ENCODE results near the gene ITPA. TPM values are rescaled to one million over a fixed set of nuclear protein-coding genes. Genes with fewer than 3 reads are reported as not detected.

ITPA gene
- total RNA-seq, 4 donors from 2014 or later, result 58.3 to 81.3 (median 68.2) TPM

GRCh38 chr20:3245156-3245555 lies 35.9 kb downstream of the ITPA start:
- no peaks in the 10 kb centered on the region for H3K27me3 ChIP-seq
- 62 to 80% methylated on average over 2 of the region's 2 CpGs for WGBS, 2 donors

GRCh38 chr20:3245711-3246110 lies 36.4 kb downstream of the ITPA start:
- TF ChIP-seq CTCF (IDR thresholded peaks at IDR 0.05) (no peak), POLR2A (IDR thresholded peaks at IDR 0.05) (no peak)
- Histone ChIP-seq H3K27ac (peak overlapping the region; percentile 12 to 80 (median 68)), H3K36me3 (no peaks in the 10 kb centered on the region), H3K27me3 (no peaks in the 10 kb centered on the region), H3K4me3 (replicated peaks in 1 of 3) (no peak overlapping the region), H3K4me1 (peaks cover 22 to 24% of the 10 kb centered on the region in 2 donors), H3K9me3 (no peaks in the 10 kb centered on the region)
- intact Hi-C loops (cut with DNase I), result no loop called here
- 69% methylated on average over 4 of the region's 4 CpGs for WGBS, 2 donors
- no peak for DNase-seq

More at GRCh38 chr20:3245156-3245555, 35.9 kb downstream of the ITPA start:
- no peak for DNase-seq
- no peaks in the 10 kb centered on the region for H3K9me3 ChIP-seq
- H3K27ac ChIP-seq, result peak overlapping the region; percentile 12 to 80 (median 68)
- no peak for TF ChIP-seq CTCF (IDR thresholded peaks at IDR 0.05)
- no peak overlapping the region for H3K4me3 ChIP-seq (replicated peaks in 1 of 3)
- peaks cover 24 to 30% of the 10 kb centered on the region in 2 donors for H3K4me1 ChIP-seq
- intact Hi-C loops (cut with DNase I), result no loop called here
- H3K36me3 ChIP-seq, result no peaks in the 10 kb centered on the region

GRCh38 chr20:3246682-3247081 lies 37.4 kb downstream of the ITPA start:
- TF ChIP-seq POLR2A (IDR thresholded peaks at IDR 0.05) (no peak), CTCF (IDR thresholded peaks at IDR 0.05) (no peak)
- 87 to 89% methylated on average over 1 of the region's 1 CpG for WGBS, 2 donors
- H3K4me1 ChIP-seq, result peaks cover 17 to 22% of the 10 kb centered on the region in 2 donors

GRCh38 chr20:3247638-3248037 lies 38.3 kb downstream of the ITPA start:
- no peak for TF ChIP-seq POLR2A (IDR thresholded peaks at IDR 0.05)
- TF ChIP-seq CTCF (IDR thresholded peaks at IDR 0.05), result no peak
- Histone ChIP-seq H3K27me3 (no peaks in the 10 kb centered on the region), H3K4me3 (replicated peaks in 1 of 3) (no peak overlapping the region), H3K4me1 (peaks cover 17 to 22% of the 10 kb centered on the region in 2 donors), H3K27ac (no peak overlapping the region), H3K36me3 (peaks cover 0 to 9% of the 10 kb centered on the region in 2 donors), H3K9me3 (no peaks in the 10 kb centered on the region)
- intact Hi-C loops (cut with DNase I), result no loop called here
- 64 to 73% methylated on average over 4 of the region's 4 CpGs for WGBS, 2 donors
- no peak for DNase-seq

More at GRCh38 chr20:3246682-3247081, 37.4 kb downstream of the ITPA start:
- intact Hi-C loops (cut with DNase I), result no loop called here
- Histone ChIP-seq H3K9me3 (no peaks in the 10 kb centered on the region), H3K27ac (no peak overlapping the region), H3K4me3 (replicated peaks in 1 of 3) (no peak overlapping the region), H3K36me3 (no peaks in the 10 kb centered on the region), H3K27me3 (no peaks in the 10 kb centered on the region)
- DNase-seq, result no peak

- Histone ChIP-seq H3K4me1 (peaks cover 17 to 22% of the 10 kb centered on the region in 2 donors), H3K27me3 (no peaks in the 10 kb centered on the region), H3K36me3 (peaks cover 5 to 13% of the 10 kb centered on the region in 2 donors), H3K27ac (no peak overlapping the region), H3K4me3 (replicated peaks in 1 of 3) (no peak overlapping the region), H3K9me3 (no peaks in the 10 kb centered on the region)
- 19 to 32% methylated on average over 11 to 41 of the region's 53 CpGs for WGBS, 2 donors
- peak; percentile 29 to 58 for DNase-seq
- TF ChIP-seq POLR2A (IDR thresholded peaks at IDR 0.05), result no peak
- no peak for TF ChIP-seq CTCF (IDR thresholded peaks at IDR 0.05)
- intact Hi-C loops (cut with DNase I), result no loop called here
These were observed 39.1 kb downstream of the ITPA start for GRCh38 chr20:3248167-3248992.
